G401 (cell line): ENCODE results near the gene FOXN3. TPM values are rescaled to one million over a fixed set of nuclear protein-coding genes. Genes with fewer than 3 reads are reported as not detected.

Source experiments
- DNase-seq: peaks from one replicate; pipeline ENCODE4 v3.0.0-alpha.2; 2015; ENCODE audit warnings: low spot score
- in situ Hi-C: cut with HindIII; loops from 2 replicates; pipeline ENCODE4 v1.10.0; 2016; ENCODE audit warnings: low sequenced_read_pairs, mixed read lengths
- total RNA-seq: library from RNA; depleted of rRNA; stranded (reverse); fragments of >200 nt; shearing (Covaris generic); gene quantifications from 2 replicates; pipeline ENCODE4 v1.2.3, GENCODE V29; 2014

FOXN3 gene
- total RNA-seq, 1 experiment from 2014 or later: 7.6 TPM

- in situ Hi-C loops: no loop called here
- DNase-seq: no peak
These were observed 25.5 kb downstream of the FOXN3 start for GRCh38 chr14:89391556-89391955.

GRCh38 chr14:89391123-89391522 lies 25.9 kb downstream of the FOXN3 start:
- in situ Hi-C loops: no loop called here
- DNase-seq: peak; percentile 57

- in situ Hi-C loops: no loop called here
- DNase-seq: peak; percentile 67
These were observed 28.2 kb downstream of the FOXN3 start for GRCh38 chr14:89388853-89389252.

- in situ Hi-C loops: no loop called here
- no peak for DNase-seq
These were observed 28.9 kb downstream of the FOXN3 start for GRCh38 chr14:89387922-89388685.

- no peak for DNase-seq
- in situ Hi-C loops: no loop called here
These were observed 30.7 kb downstream of the FOXN3 start for GRCh38 chr14:89386212-89386886.

- in situ Hi-C loops: no loop called here
These were observed 32.4 kb downstream of the FOXN3 start for GRCh38 chr14:89384636-89385035.

GRCh38 chr14:89384023-89384422 lies 33.0 kb downstream of the FOXN3 start:
- in situ Hi-C loops: no loop called here
- no peak for DNase-seq

More at GRCh38 chr14:89384636-89385035, 32.4 kb downstream of the FOXN3 start:
- DNase-seq: no peak

- in situ Hi-C loops: no loop called here
- DNase-seq: peak; percentile 89
These were observed 33.9 kb downstream of the FOXN3 start for GRCh38 chr14:89382901-89383845.

DNA sequence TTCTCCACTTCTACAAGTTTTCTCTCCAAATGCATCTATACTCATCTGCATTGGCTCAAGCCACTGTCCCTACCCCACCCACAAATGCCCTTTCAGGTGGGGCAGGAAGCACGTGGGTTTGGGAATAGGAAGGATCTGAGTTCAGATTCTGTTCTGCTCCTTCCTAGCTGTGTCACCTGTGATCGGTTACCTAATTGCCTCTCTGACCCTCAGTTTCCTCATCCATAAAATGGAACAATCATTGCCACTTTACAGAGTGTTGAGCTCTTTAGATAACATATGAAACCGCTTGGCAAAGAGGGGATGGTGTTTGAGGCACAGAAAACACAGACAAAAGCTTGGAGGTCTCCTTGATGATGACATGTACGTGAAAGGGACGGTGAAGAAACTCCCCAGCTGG lies 34.5 kb downstream of the FOXN3 start:
- in situ Hi-C loops: no loop called here
- no peak for DNase-seq

DNA sequence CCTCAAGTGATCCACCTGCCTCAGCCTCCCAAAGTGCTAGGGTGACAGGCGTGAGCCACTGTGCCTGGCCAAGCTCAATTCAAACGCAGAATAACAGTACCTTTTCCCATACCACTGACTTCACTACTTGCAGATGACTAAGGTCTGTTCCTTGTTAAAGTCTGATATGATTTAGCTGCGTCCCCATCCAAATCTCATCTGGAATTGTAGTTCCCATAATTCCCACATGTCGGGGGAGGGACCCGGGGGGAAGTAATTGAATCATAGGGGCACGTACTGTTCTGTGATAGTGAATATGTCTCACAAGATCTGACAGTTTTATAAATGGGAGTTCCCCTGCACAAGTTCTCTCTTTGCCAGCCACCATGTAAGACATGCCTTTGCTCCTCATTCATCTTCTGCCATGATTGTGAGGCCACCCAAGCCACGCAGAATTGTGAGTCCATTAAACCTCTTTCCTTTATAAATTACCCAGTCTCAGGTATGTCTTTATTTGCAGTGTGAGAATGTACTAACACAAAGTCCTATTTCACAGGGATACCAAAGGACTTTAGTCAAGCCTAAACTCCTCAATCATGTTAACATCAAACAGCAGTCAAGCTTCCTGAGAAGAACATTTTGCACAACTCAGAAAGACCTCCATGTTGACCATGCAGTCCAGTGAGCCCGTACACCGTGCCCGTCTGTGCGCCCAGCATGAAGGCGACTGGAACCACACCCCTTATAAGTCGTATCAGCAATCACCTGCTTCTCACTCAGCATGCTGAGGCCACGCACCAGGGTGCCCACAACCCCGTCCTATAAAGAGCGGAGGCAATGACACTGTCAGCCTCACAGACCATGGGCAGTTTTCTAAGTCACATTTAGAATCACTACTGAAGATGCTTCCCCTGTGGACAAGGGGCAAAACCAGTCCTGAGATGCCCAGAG lies 36.9 kb downstream of the FOXN3 start:
- in situ Hi-C loops: no loop called here
- DNase-seq: no peak

- DNase-seq: no peak
- in situ Hi-C loops: no loop called here
These were observed 38.0 kb downstream of the FOXN3 start for GRCh38 chr14:89379006-89379405.

GRCh38 chr14:89378119-89378518 lies 38.9 kb downstream of the FOXN3 start:
- in situ Hi-C loops: no loop called here
- DNase-seq: peak; percentile 61

- no peak for DNase-seq
- in situ Hi-C loops: no loop called here
These were observed 39.5 kb downstream of the FOXN3 start for GRCh38 chr14:89377544-89377943.

DNA sequence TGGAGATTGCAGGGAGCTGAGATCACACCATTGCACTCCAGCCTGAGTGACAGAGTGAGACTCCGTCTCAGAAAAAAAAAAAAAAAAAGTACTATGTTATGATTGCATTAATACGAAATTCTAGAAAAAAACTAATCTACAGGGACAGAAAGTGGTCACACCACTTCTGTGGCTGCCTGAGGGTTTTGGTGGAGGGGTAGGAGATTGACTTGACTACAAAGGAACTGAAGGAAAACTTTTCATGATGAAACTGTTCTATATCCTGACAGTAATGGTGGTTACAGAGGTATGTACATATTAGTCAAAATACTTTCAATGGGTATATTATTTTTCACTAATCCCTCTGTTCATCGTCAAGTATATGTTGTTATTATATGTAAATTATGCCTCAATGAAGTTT lies 42.1 kb downstream of the FOXN3 start:
- in situ Hi-C loops: no loop called here
- no peak for DNase-seq

- DNase-seq: no peak
- in situ Hi-C loops: no loop called here
These were observed 43.8 kb downstream of the FOXN3 start for GRCh38 chr14:89373185-89373584.

DNA sequence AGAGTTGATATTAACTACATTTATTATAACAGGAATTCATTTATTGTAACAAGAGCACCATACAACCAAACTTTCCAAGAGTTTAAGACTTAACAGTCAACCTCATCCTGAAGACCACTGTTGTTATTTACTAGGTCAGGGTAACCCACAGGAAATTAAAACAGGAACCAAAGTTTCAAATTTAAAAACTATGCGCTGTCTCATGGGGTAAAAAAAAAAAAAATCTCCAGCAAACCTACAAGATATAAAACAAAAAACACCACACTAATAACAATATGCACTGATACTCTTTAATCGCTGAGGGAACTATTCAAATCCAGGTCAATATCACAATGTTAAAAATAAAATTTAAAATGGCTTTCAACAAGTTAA lies 44.5 kb downstream of the FOXN3 start:
- in situ Hi-C loops: no loop called here
- no peak for DNase-seq

GRCh38 chr14:89371585-89372511 lies 45.2 kb downstream of the FOXN3 start:
- no peak for DNase-seq
- in situ Hi-C loops: no loop called here

DNA sequence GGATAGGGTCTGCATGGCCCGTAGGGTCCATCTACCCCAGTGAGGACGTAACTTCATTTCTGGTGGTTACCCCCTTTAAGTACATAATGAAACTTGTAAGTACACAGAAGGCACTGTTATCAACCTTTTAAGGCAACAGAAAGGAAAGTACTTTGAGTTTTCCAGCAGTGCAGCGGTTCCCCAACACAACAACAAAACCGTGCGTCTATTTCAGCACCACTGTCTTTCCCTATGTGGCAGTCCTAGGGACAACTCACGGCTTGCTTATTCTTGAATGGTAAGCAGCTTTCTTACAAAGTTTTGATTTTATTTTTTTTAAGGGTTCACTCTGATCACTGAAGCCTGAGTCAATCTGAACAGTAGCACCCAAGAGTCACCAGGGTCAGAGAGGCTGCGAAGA lies 46.3 kb downstream of the FOXN3 start:
- no peak for DNase-seq
- in situ Hi-C loops: no loop called here
